ENCODE measurements around the gene RINT1. TPM values are rescaled to one million over a fixed set of nuclear protein-coding genes. Genes with fewer than 3 reads are reported as not detected.
A peak's percentile ranks its signal among the peaks of the same experiment; 100 is the strongest.

The RINT1 gene
- total and polyA plus RNA-seq, 2 of the 13 experiments (the other 11 are each of a cell fraction or from before 2014, with no cell fraction given): 14.7 to 19.3 TPM

- TF ChIP-seq ZNF235 (CRISPR knock-in tag; IDR thresholded peaks at IDR 0.05; ENCODE audit: borderline replicate concordance) (0 out of 2 replicates have a peak, but pooled peaks have one; percentile 37), KDM4B (CRISPR knock-in tag; IDR thresholded peaks at IDR 0.05) (peak; percentile 92), TEF (CRISPR knock-in tag; IDR thresholded peaks at IDR 0.05) (no peak), RFXAP (CRISPR knock-in tag; IDR thresholded peaks at IDR 0.05; ENCODE audit: borderline replicate concordance) (peak; percentile 25; the same call in 1 of the 2 replicates), ZEB1 (IDR thresholded peaks at IDR 0.05; ENCODE audit: insufficient replicate concordance, low read depth) (no peak), ZNF382 (CRISPR knock-in tag; IDR thresholded peaks at IDR 0.05; ENCODE audit: borderline replicate concordance) (no peak), TBX3 (IDR thresholded peaks at IDR 0.05; ENCODE audit: borderline replicate concordance) (no peak), THRA (CRISPR knock-in tag; IDR thresholded peaks at IDR 0.05; ENCODE audit: borderline replicate concordance) (peak; percentile 70; the same call in 1 of the 2 replicates), ZNF670 (CRISPR knock-in tag; IDR thresholded peaks at IDR 0.05; ENCODE audit: borderline replicate concordance) (peak; percentile 85), ZNF12 (CRISPR knock-in tag; IDR thresholded peaks at IDR 0.05) (peak; percentile 29; the same call in 1 of the 2 replicates), ZFX (CRISPR knock-in tag; IDR thresholded peaks at IDR 0.05; ENCODE audit: low read depth) (peak; percentile 99), ZNF816 (CRISPR knock-in tag; IDR thresholded peaks at IDR 0.05; ENCODE audit: borderline replicate concordance) (no peak), CEBPG (CRISPR knock-in tag; IDR thresholded peaks at IDR 0.05) (peak; percentile 7), ZNF205 (CRISPR knock-in tag; IDR thresholded peaks at IDR 0.05) (peak; percentile 68; the same call in 1 of the 2 replicates), CERS6 (CRISPR knock-in tag; IDR thresholded peaks at IDR 0.05) (no peak), GTF2F1 (IDR thresholded peaks at IDR 0.05; ENCODE audit: low read length) (no peak), USF2 (IDR thresholded peaks at IDR 0.05; ENCODE audit: low read depth, low read length) (no peak), USF2 (CRISPR knock-in tag; IDR thresholded peaks at IDR 0.05; ENCODE audit: borderline replicate concordance) (no peak), ARID4A (CRISPR knock-in tag; IDR thresholded peaks at IDR 0.05; ENCODE audit: borderline replicate concordance) (peak; percentile 97)
Measured at GRCh38 chr7:105531792-105532671, at the start of gene RINT1 (continued).
